H9 (cell line): ENCODE data around the gene DNAH8. TPM values are rescaled to one million over a fixed set of nuclear protein-coding genes. Genes with fewer than 3 reads are reported as not detected.

ENCODE experiments used
- DNase-seq: peaks from one replicate; pipeline ENCODE4 v3.0.0-alpha.2; 2017
- H2AFZ ChIP-seq: one replicate; pipeline ENCODE4 v1.6.1; 2013; ENCODE audit warnings: mild to moderate bottlenecking, low read length, control low read depth, moderate library complexity
- H2AK5ac ChIP-seq: 2 replicates; pipeline ENCODE4 v1.6.1; 2013; ENCODE audit warnings: low read length, control low read depth, mixed read lengths; ENCODE audit not compliant: insufficient read length
- H2BK120ac ChIP-seq: one replicate; pipeline ENCODE4 v1.6.1; 2013; ENCODE audit warnings: low read depth, mild to moderate bottlenecking, low read length, control low read depth, inconsistent platforms; ENCODE audit not compliant: poor library complexity, severe bottlenecking
- H2BK12ac ChIP-seq: 2 replicates; pipeline ENCODE4 v1.6.1; 2013; ENCODE audit warnings: low read length, control low read depth, mixed read lengths, low read depth; ENCODE audit not compliant: insufficient read length
- H2BK15ac ChIP-seq: 2 replicates; pipeline ENCODE4 v1.6.1; 2013; ENCODE audit warnings: low read depth, low read length, control low read depth
- H2BK20ac ChIP-seq: one replicate; pipeline ENCODE4 v1.6.1; 2013; ENCODE audit warnings: low read depth, mild to moderate bottlenecking, low read length, control low read depth, inconsistent platforms; ENCODE audit not compliant: poor library complexity, severe bottlenecking
- H2BK5ac ChIP-seq: 2 replicates; pipeline ENCODE4 v1.6.1; 2013; ENCODE audit warnings: low read length, control low read depth, mixed read lengths; ENCODE audit not compliant: insufficient read length
- H3K14ac ChIP-seq: 2 replicates; pipeline ENCODE4 v1.6.1; 2013; ENCODE audit warnings: low read length, control low read depth; ENCODE audit not compliant: insufficient read depth
- H3K18ac ChIP-seq: 2 replicates; pipeline ENCODE4 v1.6.1; 2013; ENCODE audit warnings: low read depth, mild to moderate bottlenecking, mixed read lengths, low read length, control low read depth; ENCODE audit not compliant: insufficient read length
- H3K23ac ChIP-seq: 2 replicates; pipeline ENCODE4 v1.6.1; 2013; ENCODE audit warnings: low read length, control low read depth, mixed read lengths, low read depth; ENCODE audit not compliant: insufficient read length
- H3K23me2 ChIP-seq: 2 replicates; pipeline ENCODE4 v1.6.1; 2013; ENCODE audit warnings: low read depth, mild to moderate bottlenecking, mixed read lengths, low read length, control low read depth; ENCODE audit not compliant: insufficient read length, poor library complexity, severe bottlenecking
- H3K27ac ChIP-seq: 2 replicates; pipeline ENCODE4 v1.5.1; 2013; ENCODE audit warnings: low read length, control low read depth, mixed read lengths, low read depth; ENCODE audit not compliant: insufficient read length
- H3K27me3 ChIP-seq: 2 replicates; pipeline ENCODE4 v1.6.1; 2013; ENCODE audit warnings: low read length, control low read depth, inconsistent platforms; ENCODE audit not compliant: insufficient read depth
- H3K4ac ChIP-seq: 2 replicates; pipeline ENCODE4 v1.6.1; 2013; ENCODE audit warnings: low read depth, mild to moderate bottlenecking, control low read depth, inconsistent platforms, low read length, moderate library complexity
- H3K4me1 ChIP-seq: 2 replicates; pipeline ENCODE4 v1.6.1; 2013; ENCODE audit warnings: low read length, control low read depth, inconsistent platforms; ENCODE audit not compliant: insufficient read depth
- H3K4me2 ChIP-seq: 2 replicates; pipeline ENCODE4 v1.6.1; 2013; ENCODE audit warnings: low read length, control low read depth, mixed read lengths; ENCODE audit not compliant: insufficient read length, insufficient read depth
- H3K56ac ChIP-seq: 2 replicates; pipeline ENCODE4 v1.6.1; 2013; ENCODE audit warnings: low read depth, mild to moderate bottlenecking, mixed read lengths, low read length, control low read depth; ENCODE audit not compliant: insufficient read length
- H3K79me1 ChIP-seq: 2 replicates; pipeline ENCODE4 v1.6.1; 2013; ENCODE audit warnings: low read depth, mild to moderate bottlenecking, moderate library complexity, low read length, control low read depth, inconsistent platforms; ENCODE audit not compliant: insufficient read depth, poor library complexity, severe bottlenecking
- H3K79me2 ChIP-seq: 2 replicates; pipeline ENCODE4 v1.6.1; 2013; ENCODE audit warnings: low read length, control low read depth, inconsistent platforms; ENCODE audit not compliant: insufficient read depth
- H3K9ac ChIP-seq: 2 replicates; pipeline ENCODE4 v1.6.1; 2013; ENCODE audit warnings: low read length, control low read depth, mixed read lengths; ENCODE audit not compliant: insufficient read length; ENCODE audit errors: extremely low read depth
- H3K9me3 ChIP-seq: one replicate; pipeline ENCODE4 v1.6.1; 2013; ENCODE audit warnings: low read depth, low read length, inconsistent platforms; ENCODE audit not compliant: control insufficient read depth
- H3T11ph ChIP-seq: one replicate; pipeline ENCODE4 v1.6.1; 2013; ENCODE audit warnings: mild to moderate bottlenecking, low read length, control low read depth, inconsistent platforms
- H4K20me1 ChIP-seq: one replicate; pipeline ENCODE4 v1.6.1; 2013; ENCODE audit not compliant: control insufficient read depth, insufficient read length, insufficient read depth
- H4K5ac ChIP-seq: 2 replicates; pipeline ENCODE4 v1.6.1; 2013; ENCODE audit warnings: low read depth, mild to moderate bottlenecking, mixed read lengths, low read length, control low read depth; ENCODE audit not compliant: insufficient read length
- H4K8ac ChIP-seq: replicated peaks from 2 replicates; pipeline ENCODE4 v1.6.1; 2013; ENCODE audit warnings: low read length, control low read depth, mixed read lengths, low read depth; ENCODE audit not compliant: insufficient read length
- H4K91ac ChIP-seq: 2 replicates; pipeline ENCODE4 v1.6.1; 2013; ENCODE audit warnings: low read depth, mild to moderate bottlenecking, moderate library complexity, mixed read lengths, low read length, control low read depth; ENCODE audit not compliant: insufficient read length
- H3K27ac Mint-ChIP-seq, 3 experiments: 2 replicates in 2 of 3; 3 replicates in 1 of 3; pipeline ENCODE4 v1.8.0; 2020 to 2021; ENCODE audit warnings: mixed read lengths in 3 of 3, mild to moderate bottlenecking in 1 of 3, moderate library complexity in 1 of 3
- H3K27me3 Mint-ChIP-seq: 2 replicates; pipeline ENCODE4 v1.8.0; 2021; ENCODE audit warnings: low read depth, mild to moderate bottlenecking, moderate library complexity, mixed read lengths
- H3K36me3 Mint-ChIP-seq, 3 experiments: 2 replicates in 2 of 3; 3 replicates in 1 of 3; pipeline ENCODE4 v1.8.0; 2020 to 2021; ENCODE audit warnings: low read depth in 3 of 3, mixed read lengths in 3 of 3; ENCODE audit not compliant: insufficient read depth in 1 of 3
- H3K4me1 Mint-ChIP-seq, 2 experiments: 2 replicates each; pipeline ENCODE4 v1.8.0; 2020; ENCODE audit warnings: mixed read lengths in 2 of 2
- H3K4me3 Mint-ChIP-seq, 2 experiments: 2 replicates in 1 of 2; 3 replicates in 1 of 2; pipeline ENCODE4 v1.8.0; 2020 to 2021; ENCODE audit warnings: mild to moderate bottlenecking in 2 of 2, mixed read lengths in 2 of 2, moderate library complexity in 1 of 2
- H3K9me3 Mint-ChIP-seq, 2 experiments: 2 replicates in 1 of 2; 3 replicates in 1 of 2; pipeline ENCODE4 v1.8.0; 2020; ENCODE audit warnings: mild to moderate bottlenecking in 2 of 2, mixed read lengths in 2 of 2, moderate library complexity in 1 of 2
- CTCF ChIP-seq: fragments of 200-600 bp; sonication (generic); conservative IDR thresholded peaks from 3 replicates; pipeline ENCODE4 v1.8.0; 2021; ENCODE audit warnings: antibody characterized with exemption, mild to moderate bottlenecking
- WGBS: extraction: QIAGEN DNeasy Blood & Tissue Kit; methylation state at CpG from one replicate; pipeline ENCODE4 v1.1.7; 2013; ENCODE audit warnings: missing lambda C conversion rate, low lambda C conversion rate, mixed read lengths; ENCODE audit not compliant: insufficient read length; ENCODE audit errors: extremely low coverage; 5-methylcytosine and 5-hydroxymethylcytosine counted together
- total RNA-seq: library from RNA; stranded (reverse); gene quantifications from 2 replicates; pipeline ENCODE4 v1.2.1, GENCODE V29; 2021

Gene DNAH8
- total RNA-seq, 1 experiment from 2014 or later, result not detected

GRCh38 chr6:38703949-38704590, 11.0 kb upstream of the DNAH8 start:
- Histone ChIP-seq H3K23ac (no peak overlapping the region), H3K4me1 (no peaks in the 10 kb centered on the region), H4K5ac (no peak overlapping the region), H2BK5ac (no peak overlapping the region), H2AK5ac (no peak overlapping the region), H3K9ac (no peak overlapping the region), H2BK12ac (no peak overlapping the region), H3K79me1 (peaks cover 5% of the 10 kb centered on the region), H2BK15ac (no peak overlapping the region), H3K4me2 (no peak overlapping the region), H3K9me3 (no peaks in the 10 kb centered on the region), H3K18ac (no peak overlapping the region), H4K91ac (no peak overlapping the region), H3K14ac (no peak overlapping the region), H4K20me1 (no peaks in the 10 kb centered on the region), H3K4ac (no peak overlapping the region), H3T11ph (no peak overlapping the region), H3K27me3 (no peaks in the 10 kb centered on the region), H3K79me2 (peaks cover 13% of the 10 kb centered on the region; the same call in 1 of the 2 replicates), H3K56ac (no peak overlapping the region), H4K8ac (no peak overlapping the region), H3K27ac (no peak overlapping the region), H3K23me2 (peaks cover 6% of the 10 kb centered on the region), H2BK120ac (no peak overlapping the region), H2AFZ (no peak overlapping the region), H2BK20ac (no peak overlapping the region)
- Mint-ChIP-seq H3K27me3 (peaks cover 5% of the 10 kb centered on the region), H3K4me3 (no peak overlapping the region), H3K9me3 (peaks cover 13 to 24% of the 10 kb centered on the region in 2 experiments), H3K4me1 (peaks cover 9 to 10% of the 10 kb centered on the region in 2 experiments; a peak in 3 of 4 replicates), H3K27ac (no peak overlapping the region), H3K36me3 (peaks cover 26 to 34% (median 34%) of the 10 kb centered on the region in 3 experiments)
- no peak for TF ChIP-seq CTCF
- DNase-seq, result no peak
- WGBS, result no CpG with 5 or more reads among the region's 5 CpGs
